Measurements from ENCODE around the gene KRT78. TPM values are rescaled to one million over a fixed set of nuclear protein-coding genes. Genes with fewer than 3 reads are reported as not detected.

KRT78 gene
- total RNA-seq, 1 donor from 2014 or later: not detected

DNA sequence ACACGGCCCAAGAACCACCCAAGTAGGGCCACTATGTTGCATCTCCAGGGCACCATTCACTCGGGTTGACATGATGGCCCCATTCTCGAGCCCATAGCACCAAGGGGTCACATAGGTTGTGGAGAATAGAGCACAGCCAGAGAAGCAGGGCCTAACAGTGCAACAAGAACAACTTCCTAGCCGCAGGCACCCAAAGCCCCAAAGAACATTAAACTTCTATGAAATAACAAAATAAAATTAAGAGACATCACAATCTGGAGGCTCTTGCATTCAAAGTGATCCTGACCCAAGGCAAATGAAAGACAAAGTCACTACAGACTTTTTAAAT lies 36.8 kb downstream of the KRT78 start:
- intact Hi-C loops (cut with micrococcal nuclease): no loop called here

DNA sequence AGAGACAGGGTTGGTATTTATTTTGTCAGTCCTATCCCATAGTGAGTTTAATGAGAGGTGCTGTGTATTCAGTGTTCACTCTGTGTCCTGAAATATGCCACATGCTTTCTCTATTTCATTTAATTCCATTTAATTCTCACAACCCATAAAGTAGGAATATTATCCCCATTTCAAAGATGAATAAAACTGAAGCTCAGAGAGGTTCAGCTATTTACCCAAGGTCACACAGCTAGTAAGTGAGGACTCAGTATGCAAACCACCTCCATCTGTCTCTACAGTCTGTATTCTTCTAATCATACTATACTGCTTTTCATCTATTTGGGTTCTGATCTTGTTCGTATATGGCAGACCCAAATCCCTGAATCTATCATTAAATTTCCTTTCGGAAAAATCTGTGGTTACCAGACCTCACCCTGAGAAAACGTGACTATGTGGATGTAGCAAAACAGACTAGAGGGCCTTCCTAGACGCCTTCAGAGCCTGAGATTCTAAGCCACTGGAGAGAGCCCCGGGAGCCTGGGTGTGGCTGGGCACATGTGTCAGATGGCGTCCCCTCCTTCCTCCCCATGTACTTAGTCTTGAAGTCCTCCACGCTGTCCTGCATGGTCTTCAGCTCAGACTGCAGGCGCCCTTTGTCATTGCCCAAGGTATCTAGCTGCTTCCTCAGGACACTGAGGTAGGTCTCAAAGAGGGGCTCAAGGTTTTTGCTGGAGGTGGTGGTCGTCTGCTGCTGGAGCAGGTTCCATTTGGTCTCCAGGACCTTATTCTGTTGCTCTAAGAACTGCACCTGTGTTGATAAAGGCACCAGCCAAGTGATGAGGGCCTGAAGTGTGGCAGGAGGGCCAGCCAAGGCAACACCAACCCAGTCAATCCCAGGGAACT lies 37.4 kb downstream of the KRT78 start:
- intact Hi-C loops (cut with micrococcal nuclease): no loop called here

DNA sequence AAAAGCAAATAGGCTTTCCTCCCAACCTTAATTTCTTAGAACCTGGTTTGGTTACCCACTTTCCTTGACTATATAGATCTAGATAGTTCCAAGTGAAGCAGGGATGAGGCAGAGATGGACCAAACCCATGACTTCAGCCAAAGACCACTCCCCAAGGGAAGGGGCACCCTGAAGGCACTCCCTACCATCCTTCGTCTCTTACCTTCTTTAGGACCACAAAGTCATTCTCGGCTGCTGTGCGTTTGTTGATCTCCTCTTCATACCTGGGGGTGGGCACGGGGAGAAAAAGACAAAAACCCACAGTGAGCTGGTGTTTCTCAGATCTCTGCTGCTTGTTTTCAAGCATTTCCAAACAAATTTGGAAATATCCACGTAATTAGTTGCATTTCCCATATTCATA lies 38.2 kb downstream of the KRT78 start:
- intact Hi-C loops (cut with micrococcal nuclease): no loop called here

DNA sequence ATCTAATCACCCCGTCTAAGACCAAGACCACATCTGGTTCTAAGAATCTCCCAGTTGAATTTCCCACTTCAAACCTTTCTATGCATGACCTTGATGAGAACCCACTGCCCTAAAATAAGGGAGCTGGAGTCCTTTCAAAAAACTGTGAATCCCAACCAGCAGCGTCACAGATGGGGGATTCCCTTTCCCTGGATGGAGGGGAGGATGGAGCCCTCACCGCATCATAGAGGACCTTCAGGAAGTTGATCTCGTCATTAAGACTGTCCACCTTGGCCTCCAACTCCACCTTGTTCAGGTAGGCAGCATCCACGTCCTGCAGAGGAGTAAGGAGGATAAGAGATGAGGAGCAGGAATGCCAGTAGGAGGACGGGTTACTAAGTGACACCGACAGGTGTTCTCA lies 39.6 kb downstream of the KRT78 start:
- intact Hi-C loops (cut with micrococcal nuclease): no loop called here

DNA sequence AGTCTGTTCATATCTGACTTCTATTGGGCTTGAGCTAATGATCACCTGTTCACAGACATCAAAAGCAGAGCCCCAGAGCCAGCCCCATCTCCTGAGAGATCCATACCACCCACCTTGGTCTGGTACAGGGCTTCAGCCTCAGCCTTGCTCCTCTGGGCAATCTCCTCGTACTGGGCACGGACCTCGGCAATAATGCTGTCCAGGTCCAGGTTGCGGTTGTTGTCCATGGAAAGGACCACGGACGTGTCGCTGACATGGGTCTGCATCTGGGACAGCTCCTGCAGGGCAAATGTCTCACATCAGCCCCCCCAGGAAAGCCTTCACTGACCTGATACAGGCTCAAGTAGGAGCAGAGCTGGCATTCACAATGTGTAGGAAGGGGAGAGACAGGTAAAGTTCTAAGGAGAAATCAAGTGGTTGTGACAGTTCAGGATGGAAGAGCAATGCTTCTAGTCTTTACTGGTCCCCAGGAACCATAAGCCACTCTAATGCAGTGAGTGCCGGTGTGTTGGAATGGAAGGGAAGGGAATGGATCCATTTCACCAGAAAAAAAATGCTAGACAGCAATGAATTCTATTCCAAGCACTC lies 40.1 kb downstream of the KRT78 start:
- intact Hi-C loops (cut with micrococcal nuclease): no loop called here

DNA sequence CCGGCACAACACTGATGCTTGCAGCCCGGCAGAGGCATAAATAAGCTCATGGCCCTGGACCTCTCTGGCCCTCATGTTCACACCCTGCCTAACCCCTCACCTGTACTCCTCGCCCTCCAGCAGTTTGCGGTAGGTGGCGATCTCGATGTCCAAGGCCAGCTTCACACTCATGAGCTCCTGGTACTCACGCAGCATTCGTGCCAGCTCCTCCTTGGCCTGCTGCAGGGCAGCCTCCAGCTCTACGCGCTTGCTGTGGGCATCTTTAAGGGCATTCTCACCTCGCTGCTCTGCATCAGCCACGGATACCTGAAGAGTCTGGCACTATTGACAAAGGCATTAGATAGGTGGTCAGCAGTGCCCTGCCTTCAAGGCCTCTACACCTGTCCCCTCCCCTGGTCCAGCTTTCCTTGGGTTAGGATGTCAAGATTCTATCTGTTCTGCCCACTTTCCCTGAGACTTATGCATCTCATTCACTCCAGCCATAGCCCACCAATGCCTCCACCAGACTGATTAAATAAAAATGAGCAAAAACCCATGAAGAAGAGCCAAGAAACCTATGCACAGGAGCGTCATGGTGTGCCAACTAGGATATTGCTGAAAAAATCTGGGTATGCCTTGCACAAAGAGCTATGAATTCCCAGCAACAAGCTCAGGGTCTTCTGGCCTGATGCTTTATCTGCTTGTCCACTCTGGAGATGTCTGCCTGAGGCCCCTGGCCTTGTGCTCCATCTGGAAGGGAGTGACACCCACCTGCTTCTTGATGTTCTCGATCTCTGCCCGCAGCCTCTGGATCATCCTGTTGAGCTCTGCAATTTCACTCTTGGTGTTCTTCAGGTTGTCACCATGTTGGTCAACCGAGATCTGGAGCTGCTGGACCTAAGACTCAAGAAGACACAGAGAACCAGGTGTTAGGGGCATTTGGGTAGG lies 41.0 kb downstream of the KRT78 start:
- intact Hi-C loops (cut with micrococcal nuclease): no loop called here

DNA sequence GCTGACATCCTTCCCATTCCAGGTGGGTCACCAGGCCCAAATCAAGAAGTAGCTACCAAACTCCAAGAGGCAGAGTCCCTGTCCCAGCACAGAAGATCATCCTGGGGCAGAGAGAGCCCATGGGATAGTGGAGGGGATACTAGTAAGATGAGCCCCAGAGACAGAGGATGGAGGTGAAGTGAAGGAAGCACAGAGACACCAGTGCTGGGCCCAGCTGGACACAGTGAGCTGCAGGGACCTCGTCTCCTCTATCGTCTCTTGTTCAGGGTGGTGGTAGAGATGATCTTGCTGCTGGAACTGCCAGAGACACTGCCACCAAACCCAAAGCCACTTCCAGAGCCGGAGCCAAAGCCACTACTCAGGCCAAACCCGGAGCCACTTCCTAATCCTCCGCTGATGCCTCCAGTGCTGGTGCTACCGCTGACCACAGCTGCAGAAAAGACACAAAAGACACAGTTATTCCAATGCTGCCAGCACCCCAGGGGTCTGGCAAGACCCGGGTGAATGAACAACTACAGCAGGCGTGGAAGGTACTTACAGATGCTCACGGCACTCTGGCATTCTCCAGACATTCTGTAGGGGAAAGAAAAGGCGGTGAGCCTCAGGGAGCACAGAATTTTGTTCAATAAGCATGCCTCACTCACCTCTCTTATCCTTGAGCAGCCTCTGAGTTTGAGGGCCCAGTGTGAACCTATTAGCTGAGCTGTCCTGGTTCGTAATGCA lies 41.8 kb downstream of the KRT78 start:
- intact Hi-C loops (cut with micrococcal nuclease): no loop called here

DNA sequence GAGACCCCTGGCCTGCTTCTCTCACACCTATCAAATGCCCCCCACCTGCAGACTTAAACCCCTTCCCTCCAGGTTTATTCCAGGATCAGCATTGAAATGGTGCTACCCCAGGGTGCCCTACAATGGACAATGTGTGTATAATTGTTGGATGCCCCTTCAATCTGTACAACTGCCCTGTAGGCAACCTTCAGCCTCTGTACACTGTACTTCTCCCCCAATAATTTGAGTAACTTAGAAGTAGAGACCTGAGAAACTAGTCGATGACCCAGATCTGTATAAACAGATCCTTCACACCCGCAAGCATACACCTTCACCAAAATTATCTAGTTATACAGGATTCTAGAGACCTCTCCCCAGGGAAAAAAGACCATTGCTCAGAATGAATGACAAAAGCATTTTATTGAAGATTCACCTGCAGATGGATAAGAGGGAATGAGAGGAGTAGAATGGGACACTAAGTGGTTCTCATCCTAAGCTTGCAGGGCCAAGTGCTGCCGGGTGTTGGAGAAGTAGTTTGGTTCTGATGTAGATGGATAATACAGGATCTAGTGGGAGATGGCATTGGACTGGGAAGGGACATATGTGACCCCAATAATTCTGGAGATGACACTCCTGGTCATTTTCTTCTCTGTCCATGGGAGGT lies 42.5 kb downstream of the KRT78 start:
- intact Hi-C loops (cut with micrococcal nuclease): no loop called here

DNA sequence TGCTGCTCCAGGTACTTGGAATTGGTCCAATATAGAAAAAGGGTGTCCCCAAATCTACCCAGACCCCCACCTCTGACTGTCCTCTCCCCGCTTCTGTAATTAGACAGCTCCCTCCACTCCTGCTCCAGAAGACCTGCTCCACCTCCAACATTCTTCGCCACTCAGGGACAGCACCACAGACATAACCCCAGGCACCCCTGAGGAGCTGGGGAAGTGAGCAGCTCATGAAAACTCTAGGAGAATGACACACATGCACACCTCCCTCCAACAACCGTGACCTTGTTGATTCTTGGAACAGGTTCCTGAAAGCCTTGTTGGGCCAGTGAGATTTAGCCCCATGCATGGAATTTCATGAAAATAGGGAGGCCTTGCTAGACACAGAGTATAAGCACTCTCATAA lies 43.1 kb downstream of the KRT78 start:
- intact Hi-C loops (cut with micrococcal nuclease): no loop called here

DNA sequence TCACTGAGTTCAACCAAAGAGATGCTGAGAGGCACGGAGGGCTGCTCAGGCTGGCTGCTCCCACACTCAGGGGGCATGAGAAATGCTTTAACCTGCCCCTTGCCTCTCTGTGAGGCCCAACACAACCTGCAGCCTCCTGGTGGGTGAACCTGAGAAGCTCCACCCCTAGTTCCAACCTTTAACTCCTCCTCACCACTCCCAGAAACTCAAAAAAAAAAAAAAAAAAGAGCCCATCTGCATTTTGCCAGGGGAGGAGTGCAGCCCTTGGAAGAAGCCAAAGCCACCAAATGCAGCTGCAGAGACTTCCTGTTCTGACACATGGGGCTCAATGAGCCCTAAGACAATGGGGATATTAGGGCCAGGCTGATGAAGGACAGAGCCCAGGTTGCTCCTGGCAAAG lies 43.8 kb downstream of the KRT78 start:
- intact Hi-C loops (cut with micrococcal nuclease): no loop called here

DNA sequence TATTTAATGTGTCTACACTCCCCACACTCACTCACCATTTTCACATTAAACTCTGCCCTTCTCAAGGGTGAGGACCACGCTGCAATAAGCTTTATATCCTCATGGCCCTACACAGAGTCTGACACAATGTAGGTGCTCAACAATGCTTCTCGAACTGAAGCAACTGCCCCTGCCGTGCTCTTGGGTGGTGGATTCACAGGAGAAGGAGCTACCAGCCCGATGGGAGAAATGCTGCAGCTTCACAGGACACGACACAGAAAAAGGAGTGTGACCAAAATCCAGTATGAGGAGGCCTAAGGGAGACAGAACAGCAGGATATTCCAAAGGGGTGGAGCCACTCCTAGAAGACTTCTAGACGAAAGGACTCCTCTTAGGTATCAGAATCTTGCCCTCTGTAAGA lies 46.4 kb downstream of the KRT78 start:
- intact Hi-C loops (cut with micrococcal nuclease): no loop called here

DNA sequence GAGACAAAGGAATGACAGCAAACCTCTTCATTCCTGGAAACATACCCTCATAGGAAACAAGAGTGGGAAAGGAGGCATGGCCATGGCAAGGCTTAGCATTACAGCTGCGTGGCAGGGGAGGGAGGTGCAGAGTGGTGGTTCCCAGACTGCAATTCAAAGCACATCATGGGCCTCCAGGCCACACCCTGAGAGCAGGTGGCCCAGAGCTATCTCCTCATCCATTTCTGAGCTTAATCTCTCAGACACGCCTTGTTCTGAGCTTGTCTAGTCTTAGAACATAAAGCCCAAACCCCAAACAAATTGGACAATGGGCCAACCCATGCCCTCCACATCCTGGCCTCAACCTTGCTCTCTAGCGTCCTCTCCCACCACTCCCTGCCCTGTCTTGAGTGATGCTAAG lies 47.0 kb downstream of the KRT78 start:
- intact Hi-C loops (cut with micrococcal nuclease): no loop called here

DNA sequence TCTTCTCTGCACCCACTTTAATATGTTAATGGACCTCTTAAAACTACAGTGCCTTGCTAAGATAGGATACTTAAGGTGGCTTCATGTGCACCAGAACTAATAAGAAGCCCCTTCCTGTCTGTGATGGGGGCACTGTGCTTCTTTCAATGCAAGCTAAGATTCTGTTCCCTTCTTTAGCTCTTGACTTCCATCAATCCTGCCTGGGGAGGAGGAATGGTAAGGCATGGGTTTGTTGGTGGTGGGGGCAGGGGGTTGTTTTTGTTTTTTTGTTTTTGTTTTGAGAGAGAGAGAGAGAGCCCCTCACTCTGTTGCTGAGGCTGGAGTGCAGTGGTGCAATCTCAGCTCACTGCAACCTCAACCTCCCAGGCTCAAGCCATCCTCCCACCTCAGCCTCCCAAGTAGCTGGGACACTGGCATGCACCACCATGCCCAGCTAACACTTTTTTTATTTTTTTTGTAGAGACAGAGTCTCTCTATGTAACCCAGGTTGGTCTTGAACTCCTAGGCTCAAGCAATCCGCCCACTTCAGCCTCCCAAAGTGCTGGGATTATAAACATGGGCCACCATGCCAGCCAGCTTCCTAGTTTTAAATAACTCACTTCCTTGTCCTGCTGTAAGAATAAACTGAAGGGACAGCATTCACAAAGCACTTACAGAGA lies 48.4 kb downstream of the KRT78 start:
- intact Hi-C loops (cut with micrococcal nuclease): no loop called here

DNA sequence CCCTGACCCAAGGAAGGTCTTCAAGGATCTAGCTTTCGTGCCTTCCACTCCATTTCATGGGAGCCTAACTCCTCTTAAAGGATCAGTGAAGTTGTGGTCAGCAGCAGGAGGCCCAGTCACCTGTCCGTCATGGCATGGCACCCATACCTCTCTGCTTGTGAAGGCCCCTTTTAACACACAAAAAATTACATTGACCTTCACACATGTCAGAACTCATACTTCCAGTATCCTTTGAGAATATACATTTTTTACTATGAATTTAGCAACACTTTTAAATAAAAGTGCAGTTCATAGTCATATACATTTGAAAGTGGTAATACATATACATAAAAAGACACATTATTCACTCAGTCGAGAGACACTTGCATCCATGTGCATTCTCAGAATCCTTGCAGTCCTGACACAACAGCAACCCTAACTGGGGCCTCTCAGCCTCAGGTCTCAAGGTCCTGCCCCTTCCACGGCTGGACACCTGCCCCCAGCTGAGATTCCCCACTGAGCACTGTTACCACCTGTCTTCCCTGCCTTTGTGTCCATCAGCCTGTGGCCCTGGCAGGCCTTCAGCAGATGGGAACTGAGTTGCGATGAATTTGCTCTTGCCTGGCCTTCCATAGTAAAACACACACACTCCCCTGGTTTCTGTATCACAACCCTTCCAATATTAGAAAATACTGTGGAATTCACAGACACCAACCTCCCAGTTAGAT lies 49.1 kb downstream of the KRT78 start:
- intact Hi-C loops (cut with micrococcal nuclease): no loop called here

DNA sequence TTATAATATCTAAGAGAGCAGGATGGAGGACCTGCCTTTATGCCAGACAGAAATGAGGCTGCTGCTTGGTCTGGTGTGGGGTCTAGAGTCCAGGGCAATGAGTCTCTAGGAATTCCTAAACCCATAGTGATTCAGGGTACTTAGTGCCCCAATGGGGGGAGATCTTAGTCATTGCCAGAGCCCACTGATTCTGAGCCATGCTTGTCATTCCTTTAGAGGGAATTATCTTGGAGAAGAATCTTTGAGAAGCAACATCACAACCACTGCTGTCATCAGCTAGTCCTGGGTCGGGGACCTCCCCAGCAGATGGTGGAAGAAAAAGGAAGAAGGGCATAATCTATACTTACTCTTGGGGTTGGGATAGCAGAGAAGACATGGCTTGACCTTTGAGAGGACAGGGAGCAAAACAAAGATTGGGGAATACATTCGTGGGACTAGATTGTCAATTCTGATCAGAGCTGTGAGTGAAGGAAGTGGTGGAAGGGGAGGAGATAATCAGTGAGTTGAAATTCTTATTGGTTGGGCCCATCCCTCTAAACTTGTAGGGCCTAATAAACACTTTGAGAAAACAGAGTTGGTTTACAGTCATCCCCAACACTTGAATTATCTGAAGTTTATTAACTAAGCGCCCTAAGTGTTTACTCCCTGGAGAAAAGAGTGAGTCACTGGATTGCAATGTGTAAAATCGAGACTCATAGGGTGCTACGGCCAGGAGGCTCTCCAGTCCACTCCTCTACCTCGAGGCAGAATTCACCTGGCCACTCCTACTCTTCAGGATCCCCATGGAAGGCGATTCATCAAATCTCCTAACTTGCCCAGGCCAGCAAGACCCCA lies 49.9 kb downstream of the KRT78 start:
- intact Hi-C loops (cut with micrococcal nuclease): no loop called here

DNA sequence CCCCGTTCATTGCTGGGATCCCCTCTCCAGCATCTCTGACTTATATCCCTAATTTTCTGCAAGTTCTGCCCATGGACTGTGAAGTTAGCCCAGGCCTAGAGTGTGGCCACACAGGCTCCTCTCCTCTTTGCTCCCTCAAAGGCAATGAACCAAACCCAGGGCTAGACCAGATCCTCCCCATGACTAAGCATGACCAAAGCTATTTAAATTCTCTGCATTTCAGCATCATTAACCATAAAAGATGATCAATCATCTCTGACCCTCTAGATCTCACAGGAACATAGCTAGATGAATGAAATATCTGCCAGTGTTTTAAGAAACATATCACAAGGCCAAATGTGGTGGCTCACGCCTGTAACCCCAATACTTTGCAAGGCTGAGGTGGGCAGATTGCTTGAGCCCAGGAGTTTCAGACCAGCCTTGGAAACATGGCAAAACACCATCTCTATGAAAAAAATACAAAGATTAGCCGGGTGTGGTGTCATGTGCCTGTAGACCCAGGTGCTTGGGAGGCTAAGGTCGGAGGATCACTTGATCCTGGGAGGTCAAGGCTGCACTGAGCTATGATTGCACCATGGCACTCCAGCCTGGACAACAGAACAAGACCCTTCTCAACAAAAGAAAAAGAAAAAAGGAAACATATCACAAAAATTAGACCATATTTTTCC lies 50.7 kb downstream of the KRT78 start:
- intact Hi-C loops (cut with micrococcal nuclease): no loop called here

DNA sequence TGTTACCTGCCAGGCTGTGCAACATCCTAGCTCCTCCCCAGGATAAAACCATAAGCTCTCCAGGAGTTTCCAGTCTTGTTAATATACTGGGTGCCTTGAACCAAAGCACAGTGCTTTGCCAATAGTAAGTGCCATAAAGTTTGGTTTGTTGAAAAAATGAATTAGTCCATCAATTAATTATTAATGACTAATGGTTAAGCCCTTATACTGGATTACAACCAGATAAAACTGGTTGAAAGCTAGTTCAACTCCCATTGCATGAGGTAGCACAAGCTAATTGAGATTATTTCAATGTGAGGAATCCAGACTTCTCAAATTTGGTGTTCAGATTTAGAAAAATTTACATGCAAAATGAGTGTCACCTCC lies 51.3 kb downstream of the KRT78 start:
- intact Hi-C loops (cut with micrococcal nuclease): no loop called here

DNA sequence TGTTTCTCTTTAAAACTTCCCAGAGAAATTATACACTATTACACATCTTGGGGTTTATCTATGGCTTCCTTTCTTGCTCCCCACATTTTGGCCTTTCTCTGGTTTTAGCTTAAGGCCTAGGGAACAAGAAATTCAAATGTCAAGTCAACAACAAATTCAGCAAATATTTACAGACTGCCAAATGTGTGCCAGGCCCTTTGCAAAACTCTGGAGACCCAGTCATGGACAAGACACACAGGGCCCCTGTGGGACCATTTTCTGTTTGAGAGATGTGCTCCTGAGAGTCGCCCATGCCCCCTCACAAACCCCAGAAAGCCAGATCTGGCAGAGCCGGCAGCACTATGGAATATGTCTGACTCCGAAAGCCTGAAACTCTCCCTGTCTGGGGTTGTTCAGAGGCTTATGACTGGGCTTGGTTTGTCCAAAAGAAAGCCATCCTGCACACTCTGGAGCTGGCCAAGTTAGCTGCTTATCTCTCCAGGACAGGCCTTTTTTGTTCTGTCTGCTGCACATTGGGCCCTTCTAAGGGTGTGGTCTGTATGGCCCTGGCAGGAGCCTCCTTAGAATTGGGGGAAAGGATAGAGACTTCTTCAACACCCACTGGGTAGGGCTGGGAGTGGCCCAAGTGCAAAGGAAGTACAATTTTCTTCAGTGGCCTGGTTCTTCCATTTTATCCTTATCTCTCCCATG lies 51.8 kb downstream of the KRT78 start:
- intact Hi-C loops (cut with micrococcal nuclease): no loop called here

All from T-helper 2 cell treated with Interferon-gamma antibody and Interleukin-4, amounts not matched to agents 100 ng/mL and 5 ng/mL, for 36 hours (primary cell).